Measurements from ENCODE around the gene DOCK3. TPM values are rescaled to one million over a fixed set of nuclear protein-coding genes. Genes with fewer than 3 reads are reported as not detected.
A peak's percentile ranks its signal among the peaks of the same experiment; 100 is the strongest.
"Not testable (repeated sequence)": the region's sequence is repeated elsewhere in the genome, so short reads cannot be mapped to it uniquely, and the experiment has no call there.

Gene DOCK3
- total RNA-seq, 1 donor from 2014 or later: 0.98 TPM

- no peaks in the 10 kb centered on the region for H3K9me3 ChIP-seq
- peak in 1 of 2 donors; percentile 37 for DNase-seq (ENCODE audit: extremely low spot score in 2 of 2)
- peaks cover 65% of the 10 kb centered on the region for H3K4me1 ChIP-seq
- peaks cover 0 to 7% of the 10 kb centered on the region in 2 donors for H3K36me3 ChIP-seq
- TF ChIP-seq, protein P1, sequence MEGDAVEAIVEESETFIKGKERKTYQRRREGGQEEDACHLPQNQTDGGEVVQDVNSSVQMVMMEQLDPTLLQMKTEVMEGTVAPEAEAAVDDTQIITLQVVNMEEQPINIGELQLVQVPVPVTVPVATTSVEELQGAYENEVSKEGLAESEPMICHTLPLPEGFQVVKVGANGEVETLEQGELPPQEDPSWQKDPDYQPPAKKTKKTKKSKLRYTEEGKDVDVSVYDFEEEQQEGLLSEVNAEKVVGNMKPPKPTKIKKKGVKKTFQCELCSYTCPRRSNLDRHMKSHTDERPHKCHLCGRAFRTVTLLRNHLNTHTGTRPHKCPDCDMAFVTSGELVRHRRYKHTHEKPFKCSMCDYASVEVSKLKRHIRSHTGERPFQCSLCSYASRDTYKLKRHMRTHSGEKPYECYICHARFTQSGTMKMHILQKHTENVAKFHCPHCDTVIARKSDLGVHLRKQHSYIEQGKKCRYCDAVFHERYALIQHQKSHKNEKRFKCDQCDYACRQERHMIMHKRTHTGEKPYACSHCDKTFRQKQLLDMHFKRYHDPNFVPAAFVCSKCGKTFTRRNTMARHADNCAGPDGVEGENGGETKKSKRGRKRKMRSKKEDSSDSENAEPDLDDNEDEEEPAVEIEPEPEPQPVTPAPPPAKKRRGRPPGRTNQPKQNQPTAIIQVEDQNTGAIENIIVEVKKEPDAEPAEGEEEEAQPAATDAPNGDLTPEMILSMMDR (IDR thresholded peaks at IDR 0.05): no peak
- TF ChIP-seq POLR2A (IDR thresholded peaks at IDR 0.05) (no peak), POLR2AphosphoS5 (IDR thresholded peaks at IDR 0.05; ENCODE audit: insufficient read depth in 1 of 2, low read depth in 1 of 2) (no peak)
- H3K4me3 ChIP-seq: peak overlapping the region; percentile 64 to 84
- no peaks in the 10 kb centered on the region for H3K27me3 ChIP-seq
- peak overlapping the region; percentile 87 for H3K27ac ChIP-seq
- intact Hi-C loops (cut with DNase I): loop anchor here (5.0 kb wide), 1 partner anchor 769 kb away; the partner anchor contains the start of gene MAPKAPK3
Measured at GRCh38 chr3:51386159-51386851, 711.6 kb downstream of the DOCK3 start.

- intact Hi-C loops (cut with DNase I): loop anchor here (5.0 kb wide), 1 partner anchor 770 kb away; the partner anchor contains the start of gene MAPKAPK3
- peak in 1 of 2 donors; percentile 31 for DNase-seq (ENCODE audit: extremely low spot score in 2 of 2)
- TF ChIP-seq POLR2A (IDR thresholded peaks at IDR 0.05): no peak
- TF ChIP-seq POLR2AphosphoS5 (IDR thresholded peaks at IDR 0.05; ENCODE audit: insufficient read depth in 1 of 2, low read depth in 1 of 2): no peak
- TF ChIP-seq, protein P1 (IDR thresholded peaks at IDR 0.05): no peak
- Histone ChIP-seq H3K27me3 (no peaks in the 10 kb centered on the region), H3K9me3 (no peaks in the 10 kb centered on the region), H3K27ac (peak overlapping the region; percentile 87), H3K4me1 (peaks cover 67% of the 10 kb centered on the region), H3K36me3 (peaks cover 0 to 7% of the 10 kb centered on the region in 2 donors), H3K4me3 (peak overlapping the region; percentile 64 to 84)
Measured at GRCh38 chr3:51386852-51387229, 712.1 kb downstream of the DOCK3 start.

DNA sequence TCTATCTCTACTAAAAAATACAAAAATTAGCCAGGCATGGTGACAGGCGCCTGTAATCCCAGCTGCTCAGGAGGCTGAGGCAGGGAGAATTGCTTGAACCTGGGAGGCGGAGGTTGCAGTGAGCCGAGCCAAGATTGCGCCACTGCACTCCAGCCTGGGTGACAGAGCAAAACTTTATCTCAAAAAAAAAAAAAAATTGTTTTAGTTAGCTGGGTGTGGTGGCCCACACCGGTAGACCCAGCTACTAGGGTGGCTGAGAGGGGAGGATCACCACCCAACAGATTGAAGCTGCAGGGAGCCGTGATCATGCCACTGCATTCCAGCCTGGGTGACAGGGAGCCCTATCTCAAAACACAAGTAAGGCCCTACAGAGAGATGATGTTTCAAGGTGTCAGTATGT, 712.6 kb downstream of the DOCK3 start:
- not testable (repeated sequence) for DNase-seq (ENCODE audit: extremely low spot score in 2 of 2); H3K36me3 ChIP-seq; H3K27me3 ChIP-seq; H3K9me3 ChIP-seq; H3K4me3 ChIP-seq
- intact Hi-C loops (cut with DNase I): loop anchor here (5.0 kb wide), 1 partner anchor 770 kb away; the partner anchor contains the start of gene MAPKAPK3
- peak overlapping the region; percentile 11 for H3K27ac ChIP-seq
- H3K4me1 ChIP-seq: peaks cover 71% of the 10 kb centered on the region

DNA sequence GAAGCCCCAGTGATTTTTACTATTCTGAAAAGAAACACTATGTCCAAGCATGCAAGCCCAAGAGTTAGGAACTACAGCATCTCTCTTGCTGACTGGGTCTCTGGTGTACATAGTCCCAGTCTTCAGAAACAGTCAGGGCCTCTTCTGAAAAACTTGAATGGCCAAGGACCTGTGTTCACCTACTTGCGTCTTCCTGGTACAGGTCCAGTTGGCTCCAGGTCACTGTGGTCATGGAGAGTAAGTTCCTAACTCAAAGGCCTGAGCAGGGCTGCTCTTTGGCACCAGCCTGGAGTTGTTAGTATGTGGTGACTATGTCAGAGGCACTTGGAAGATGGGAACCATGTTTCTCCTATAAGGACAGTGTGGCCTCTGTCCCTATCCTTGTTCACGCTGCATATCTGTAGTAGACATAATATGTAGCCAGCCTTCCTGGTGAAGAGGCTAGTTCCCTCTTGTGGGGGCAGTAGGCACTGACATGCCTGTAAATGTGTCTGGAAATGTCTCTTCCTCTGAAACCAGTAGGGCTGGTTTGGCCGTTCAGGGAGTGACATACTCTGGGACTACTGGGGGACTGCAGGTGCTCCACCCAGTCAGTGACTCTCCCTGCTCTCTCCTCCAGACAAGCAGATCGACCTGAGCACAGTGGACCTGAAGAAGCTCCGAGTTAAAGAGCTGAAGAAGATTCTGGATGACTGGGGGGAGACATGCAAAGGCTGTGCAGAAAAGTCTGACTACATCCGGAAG, 713.7 kb downstream of the DOCK3 start:
- no peaks in the 10 kb centered on the region for H3K9me3 ChIP-seq
- DNase-seq (ENCODE audit: extremely low spot score in 2 of 2): peak in 1 of 2 donors; percentile 96
- intact Hi-C loops (cut with DNase I): loop anchor here (5.0 kb wide), 1 partner anchor 771 kb away; the partner anchor contains the start of gene MAPKAPK3
- no peaks in the 10 kb centered on the region for H3K27me3 ChIP-seq
- H3K4me3 ChIP-seq: no peak overlapping the region
- H3K4me1 ChIP-seq: peaks cover 79% of the 10 kb centered on the region
- H3K27ac ChIP-seq: peak overlapping the region; percentile 11
- no peak for TF ChIP-seq POLR2A (IDR thresholded peaks at IDR 0.05)
- TF ChIP-seq, protein P1 (IDR thresholded peaks at IDR 0.05): peak in 1 of 3 experiments; percentile 3
- TF ChIP-seq POLR2AphosphoS5 (IDR thresholded peaks at IDR 0.05; ENCODE audit: insufficient read depth in 1 of 2, low read depth in 1 of 2): peak in 1 of 2 donors; percentile 48
- peaks cover 0 to 21% of the 10 kb centered on the region in 2 donors for H3K36me3 ChIP-seq

GRCh38 chr3:51389423-51390183, 714.9 kb downstream of the DOCK3 start:
- no peak for TF ChIP-seq POLR2AphosphoS5 (IDR thresholded peaks at IDR 0.05; ENCODE audit: insufficient read depth in 1 of 2, low read depth in 1 of 2)
- TF ChIP-seq, protein P1 (IDR thresholded peaks at IDR 0.05): peak; percentile 19 to 40 (median 38)
- no peak overlapping the region for H3K4me3 ChIP-seq
- H3K27me3 ChIP-seq: no peaks in the 10 kb centered on the region
- intact Hi-C loops (cut with DNase I): loop anchor here (5.0 to 10.0 kb wide), 2 partner anchors 285 to 772 kb away; partner anchors contain the start of genes MAPKAPK3 and TEX264
- no peak overlapping the region for H3K27ac ChIP-seq
- H3K4me1 ChIP-seq: peaks cover 82% of the 10 kb centered on the region
- DNase-seq (ENCODE audit: extremely low spot score in 2 of 2): peak in 1 of 2 donors; percentile 85
- peaks cover 0 to 33% of the 10 kb centered on the region in 2 donors for H3K36me3 ChIP-seq
- no peaks in the 10 kb centered on the region for H3K9me3 ChIP-seq

All from vagina (tissue), 2 donors.